ENCODE measurements around the gene THADA.

GRCh38 chr2:43341959-43342757, 253.7 kb downstream of the THADA start:
- TF ChIP-seq EZH2 (IDR thresholded peaks at IDR 0.05; ENCODE audit: borderline replicate concordance, low read length), result no peak
- TF ChIP-seq CTCF (IDR thresholded peaks at IDR 0.05; ENCODE audit: low read length), result no peak
